ENCODE results near the gene RAB11A.

GRCh38 chr15:65841121-65841930 lies 28.0 kb upstream of the RAB11A start:
- no peak for TF ChIP-seq GATA2 (IDR thresholded peaks at IDR 0.05; ENCODE audit: low read depth, low read length)
- TF ChIP-seq GATA3 (IDR thresholded peaks at IDR 0.05; ENCODE audit: low read depth, low read length), result no peak

All from SH-SY5Y (cell line).